HG03457 (cell line): ENCODE measurements around the gene RPRML.
"Not testable (repeated sequence)": the region's sequence is repeated elsewhere in the genome, so short reads cannot be mapped to it uniquely, and the experiment has no call there.

Source experiments
- ATAC-seq: cut with Tn5 transposase; IDR thresholded peaks from one replicate; pipeline ENCODE4 v1.9.1; 2021; ENCODE audit warnings: moderate number of reproducible peaks; ENCODE audit not compliant: unreplicated experiment

The RPRML gene

GRCh38 chr17:46976626-46977270, 2.3 kb downstream of the RPRML start:
- no peak for ATAC-seq

DNA sequence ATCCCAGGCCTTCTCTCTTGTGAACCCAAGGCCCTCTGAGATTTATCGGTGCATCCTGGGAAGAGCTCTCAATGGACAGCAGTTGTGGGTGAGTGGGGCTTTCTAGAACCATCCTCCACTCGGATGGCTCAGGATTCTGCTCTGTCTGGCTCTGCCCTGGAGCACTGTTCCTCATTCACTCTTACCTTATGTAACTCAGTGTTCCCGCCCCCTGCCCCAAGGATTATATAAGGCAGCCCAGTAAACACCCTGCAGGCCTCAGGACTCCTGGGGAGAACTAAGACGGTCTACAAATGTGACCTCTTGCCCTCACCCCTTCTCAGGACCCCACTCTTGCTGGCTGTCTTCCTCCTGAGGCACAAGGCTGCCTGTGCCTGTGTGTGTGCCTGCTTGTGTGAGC, 3.8 kb downstream of the RPRML start:
- ATAC-seq = no peak

DNA sequence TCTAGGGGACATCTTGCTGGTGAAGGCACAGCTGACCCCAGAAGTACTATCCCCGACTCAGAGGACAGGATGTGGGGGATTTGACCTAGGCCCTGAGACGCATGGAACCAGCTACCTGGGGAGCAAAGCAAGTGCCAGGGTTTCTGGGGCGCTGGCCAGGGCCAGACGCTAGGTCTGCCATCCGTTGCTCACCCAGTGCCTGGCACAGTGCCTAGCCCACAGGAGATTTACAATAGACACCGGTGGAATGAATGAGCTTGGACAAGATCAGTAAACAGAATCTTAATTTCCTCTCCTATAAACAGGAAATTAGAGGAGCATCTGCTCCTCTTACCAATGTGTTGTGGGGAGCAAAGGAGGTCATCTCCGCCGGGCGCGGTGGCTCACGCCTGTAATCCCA, 5.0 kb downstream of the RPRML start:
- no peak for ATAC-seq

GRCh38 chr17:46972346-46972745, 6.7 kb downstream of the RPRML start:
- no peak for ATAC-seq

DNA sequence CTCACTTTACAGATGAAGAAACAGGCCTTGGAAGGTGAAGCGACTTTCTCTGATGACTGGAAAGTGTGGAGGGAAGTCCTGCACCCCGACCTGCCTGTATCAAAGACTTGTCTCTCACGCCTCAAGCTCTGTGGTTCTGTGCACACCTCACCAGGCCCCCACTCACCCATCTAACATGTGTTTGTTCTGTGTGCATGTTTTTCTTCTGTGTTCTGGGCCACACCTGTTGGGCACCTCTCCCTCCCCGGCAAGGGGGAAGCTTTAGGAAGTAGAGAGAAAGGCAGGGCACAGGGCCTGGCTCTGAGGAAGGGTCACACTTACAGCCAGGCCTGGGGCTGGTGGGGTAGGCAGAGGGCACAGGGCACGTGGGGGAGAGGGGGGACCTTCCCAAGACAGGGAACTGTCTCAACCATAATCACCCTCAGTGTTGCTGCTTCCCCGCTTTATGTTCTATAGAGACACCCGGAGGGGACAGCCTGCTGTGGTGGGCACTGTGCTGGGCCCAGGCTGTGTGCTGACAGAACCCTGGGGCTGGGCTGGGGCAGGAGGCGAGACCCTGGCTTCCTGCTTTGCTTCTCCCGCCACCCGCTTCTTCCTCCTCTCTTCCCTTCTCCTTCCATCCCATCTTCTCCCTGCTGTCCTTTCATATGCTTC, 7.3 kb downstream of the RPRML start:
- ATAC-seq = no peak

DNA sequence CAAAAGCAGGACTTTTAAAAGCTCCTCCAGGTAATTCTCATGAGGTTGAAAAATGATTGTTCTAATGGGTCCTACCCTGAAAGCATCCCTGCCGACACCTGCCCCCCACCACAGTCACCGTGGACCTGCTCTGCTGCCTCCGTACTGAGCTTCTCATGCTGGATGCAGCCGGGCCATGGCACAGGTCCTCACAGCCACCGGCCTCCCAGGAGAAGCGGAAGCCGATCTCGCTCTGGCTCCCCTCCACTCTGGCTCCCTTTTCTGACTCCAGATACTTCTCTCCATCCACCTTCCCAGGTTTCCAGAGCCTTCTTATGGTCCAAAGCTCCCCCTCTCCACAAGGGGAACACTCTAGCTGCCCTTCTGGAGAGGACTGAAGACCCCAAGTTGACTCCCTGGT, 10.2 kb downstream of the RPRML start:
- ATAC-seq = no peak

DNA sequence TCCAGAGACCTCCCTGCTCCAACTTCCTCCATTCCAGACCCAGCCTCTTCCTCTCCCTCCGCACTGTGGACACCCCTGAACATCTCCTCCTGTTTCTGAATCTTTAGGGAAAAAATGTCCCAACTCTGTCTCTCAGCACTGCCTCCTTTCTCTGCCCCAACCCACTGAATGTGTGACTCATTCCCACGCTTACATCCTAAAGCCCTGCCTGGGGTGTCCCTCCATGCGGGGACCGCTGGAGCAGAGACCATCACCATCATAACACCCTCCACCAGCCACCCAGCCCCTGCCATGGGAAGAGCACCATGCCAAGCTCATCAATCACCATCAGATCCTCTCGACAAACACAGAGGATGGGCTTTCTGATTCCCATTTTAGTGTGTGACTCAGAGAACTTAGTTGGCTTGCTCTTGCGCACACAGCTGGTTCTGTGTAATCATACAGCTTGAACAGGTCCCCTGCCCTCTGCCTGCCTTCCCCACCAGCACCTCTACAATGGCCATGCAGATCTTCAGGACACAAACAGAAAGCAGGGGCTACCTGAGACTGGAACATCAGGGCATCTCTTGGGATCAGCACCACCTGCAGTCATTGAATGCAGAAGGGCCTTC, 10.7 kb downstream of the RPRML start:
- no peak for ATAC-seq

DNA sequence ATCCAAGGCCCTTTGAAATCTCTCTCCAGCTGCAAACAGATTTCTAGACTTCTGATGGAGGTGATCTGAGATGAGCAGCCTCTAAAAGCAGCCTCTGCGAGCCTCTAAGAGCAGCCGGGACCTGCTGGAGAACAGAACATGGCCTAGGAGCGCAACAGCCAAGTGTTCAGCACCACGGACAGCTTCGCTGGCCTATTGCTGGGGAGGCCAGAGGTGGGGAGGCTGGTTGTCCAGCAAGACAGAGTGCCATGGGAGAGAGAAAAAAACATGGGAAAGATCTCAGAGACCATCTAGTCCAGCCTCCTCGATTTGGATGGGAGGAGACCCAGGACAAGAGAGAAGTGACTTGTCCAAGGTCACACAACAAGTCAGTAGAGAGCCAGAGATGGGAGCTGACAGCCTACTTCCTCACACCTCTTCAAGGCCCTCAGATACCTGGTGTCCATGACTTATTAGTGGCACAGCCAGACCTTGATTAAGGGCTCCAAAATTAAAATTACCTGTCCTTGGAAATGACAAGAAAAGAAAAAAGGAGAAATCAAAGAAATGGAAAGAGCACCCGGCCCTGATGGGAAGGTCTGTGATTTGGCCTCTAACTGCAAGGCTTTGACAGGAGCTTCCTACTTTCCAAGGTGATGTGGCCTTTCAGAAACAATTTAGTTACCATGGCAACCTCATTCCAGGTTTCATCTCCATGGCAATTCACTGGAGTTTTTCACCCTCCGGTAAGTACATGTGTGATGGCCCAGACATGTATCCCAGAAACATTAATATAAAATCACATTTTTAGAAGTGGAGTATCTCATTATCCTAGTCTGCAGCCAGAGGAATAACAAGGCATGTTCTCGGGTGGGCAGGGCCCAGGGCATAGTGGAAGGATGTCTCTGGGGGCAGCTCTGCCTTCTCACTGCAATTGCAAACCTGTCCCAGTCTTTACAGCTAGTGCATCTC, 14.5 kb downstream of the RPRML start:
- ATAC-seq = no peak

- no peak for ATAC-seq
Measured at GRCh38 chr17:46963571-46963970, 15.5 kb downstream of the RPRML start.

GRCh38 chr17:46962374-46962790, 16.7 kb downstream of the RPRML start:
- ATAC-seq = no peak

DNA sequence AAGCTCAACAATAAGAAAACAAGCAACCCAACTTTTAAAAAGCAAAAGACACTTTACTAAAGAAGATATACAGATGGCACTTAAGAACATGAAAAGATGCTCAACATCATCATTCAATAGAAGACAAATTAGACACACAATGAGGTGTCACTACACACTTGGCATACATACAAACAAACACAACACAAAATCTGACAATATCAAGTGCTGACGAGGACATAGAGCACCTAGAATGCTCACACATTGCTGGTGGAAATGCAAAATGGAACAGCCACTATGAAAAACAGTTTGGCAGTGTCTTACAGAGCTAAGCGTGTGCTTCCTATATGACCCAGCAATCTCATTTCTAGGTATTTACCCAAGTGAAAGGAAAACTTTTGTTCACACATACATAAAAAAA, 18.9 kb downstream of the RPRML start:
- ATAC-seq = no peak

GRCh38 chr17:46958041-46958591, 20.9 kb downstream of the RPRML start:
- ATAC-seq = no peak

GRCh38 chr17:46953191-46953590, 25.9 kb downstream of the RPRML start:
- ATAC-seq = not testable (repeated sequence)

DNA sequence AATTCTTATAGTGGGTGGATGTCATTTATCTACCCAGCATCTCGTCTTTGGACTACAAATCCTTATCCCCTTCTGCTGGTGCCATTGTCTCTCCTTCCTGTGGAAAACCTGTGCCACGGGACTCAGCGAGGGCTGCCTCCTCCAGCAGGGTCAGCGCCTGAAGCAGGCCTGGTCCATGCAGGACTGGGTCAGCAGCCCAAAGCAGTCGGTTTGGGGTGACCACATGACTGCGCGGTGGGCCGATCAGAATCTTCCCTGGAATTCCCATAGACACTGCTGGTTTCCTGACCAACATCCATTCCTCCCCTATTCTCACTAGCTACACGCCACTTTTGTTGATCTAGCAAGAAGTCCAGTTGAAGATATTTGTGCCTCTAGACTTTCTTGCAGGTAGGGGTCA, 26.9 kb downstream of the RPRML start:
- no peak for ATAC-seq

- no peak for ATAC-seq
Measured at GRCh38 chr17:46951706-46952105, 27.3 kb downstream of the RPRML start.

DNA sequence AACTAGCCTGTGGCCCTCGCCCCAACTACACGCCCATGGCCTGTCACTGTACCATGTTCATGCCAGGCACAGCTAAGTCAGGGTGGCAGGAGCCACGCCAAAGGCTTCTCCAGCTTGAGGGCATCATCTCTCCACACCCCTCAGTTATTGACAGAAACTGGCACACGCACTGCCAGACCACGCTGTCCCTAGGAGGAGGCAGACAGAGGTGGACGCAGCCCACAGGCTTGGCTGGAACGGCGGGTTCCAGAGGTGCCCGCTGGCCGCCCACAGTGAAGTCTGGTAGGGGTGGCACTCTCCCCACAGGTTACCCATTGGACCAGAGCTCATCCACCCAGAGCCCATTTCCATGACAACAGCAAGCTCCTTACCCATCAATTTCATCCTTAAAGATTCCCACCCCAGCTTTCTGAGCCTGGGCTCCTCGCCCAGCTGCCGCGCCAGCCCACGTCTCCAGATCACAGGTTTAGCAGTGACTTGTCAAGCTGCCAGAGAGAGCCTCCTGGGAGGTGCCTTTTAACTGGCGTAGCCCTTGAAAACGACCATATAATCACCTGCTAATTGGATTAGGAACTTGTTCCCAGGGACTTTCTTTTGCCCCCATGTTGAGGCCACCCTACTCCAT, 27.9 kb downstream of the RPRML start:
- no peak for ATAC-seq

DNA sequence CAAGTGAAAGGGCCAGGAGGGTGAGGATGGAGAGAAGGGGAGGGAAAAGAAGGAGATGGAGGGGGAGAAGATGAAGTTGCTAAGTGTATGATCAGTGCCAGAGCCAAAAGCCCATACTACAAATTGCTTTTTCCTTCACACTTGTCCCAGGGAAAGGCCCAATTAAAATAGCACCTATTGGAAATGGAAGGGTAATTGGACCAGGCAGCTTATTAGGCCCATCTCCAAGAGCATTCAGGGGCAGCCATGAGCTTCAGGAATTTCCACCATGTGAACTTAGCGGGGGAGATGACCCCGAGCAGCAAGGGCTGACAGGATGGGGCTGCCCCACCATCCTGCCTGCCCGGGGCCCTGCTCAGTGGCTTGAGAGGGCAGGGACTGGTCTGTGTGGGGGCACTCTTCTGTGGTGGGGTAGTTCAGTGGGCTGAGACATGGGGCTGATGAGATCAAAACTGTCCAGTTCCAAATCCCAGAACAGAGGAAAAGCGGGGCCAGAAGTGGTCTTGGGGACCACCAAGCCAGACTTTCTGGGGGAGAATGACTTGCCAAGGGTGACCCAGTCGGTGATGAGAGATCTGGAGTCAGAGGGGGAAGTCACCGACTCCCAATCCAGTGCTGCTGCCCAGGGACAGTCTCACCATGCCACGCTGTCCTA, 28.6 kb downstream of the RPRML start:
- ATAC-seq = no peak

DNA sequence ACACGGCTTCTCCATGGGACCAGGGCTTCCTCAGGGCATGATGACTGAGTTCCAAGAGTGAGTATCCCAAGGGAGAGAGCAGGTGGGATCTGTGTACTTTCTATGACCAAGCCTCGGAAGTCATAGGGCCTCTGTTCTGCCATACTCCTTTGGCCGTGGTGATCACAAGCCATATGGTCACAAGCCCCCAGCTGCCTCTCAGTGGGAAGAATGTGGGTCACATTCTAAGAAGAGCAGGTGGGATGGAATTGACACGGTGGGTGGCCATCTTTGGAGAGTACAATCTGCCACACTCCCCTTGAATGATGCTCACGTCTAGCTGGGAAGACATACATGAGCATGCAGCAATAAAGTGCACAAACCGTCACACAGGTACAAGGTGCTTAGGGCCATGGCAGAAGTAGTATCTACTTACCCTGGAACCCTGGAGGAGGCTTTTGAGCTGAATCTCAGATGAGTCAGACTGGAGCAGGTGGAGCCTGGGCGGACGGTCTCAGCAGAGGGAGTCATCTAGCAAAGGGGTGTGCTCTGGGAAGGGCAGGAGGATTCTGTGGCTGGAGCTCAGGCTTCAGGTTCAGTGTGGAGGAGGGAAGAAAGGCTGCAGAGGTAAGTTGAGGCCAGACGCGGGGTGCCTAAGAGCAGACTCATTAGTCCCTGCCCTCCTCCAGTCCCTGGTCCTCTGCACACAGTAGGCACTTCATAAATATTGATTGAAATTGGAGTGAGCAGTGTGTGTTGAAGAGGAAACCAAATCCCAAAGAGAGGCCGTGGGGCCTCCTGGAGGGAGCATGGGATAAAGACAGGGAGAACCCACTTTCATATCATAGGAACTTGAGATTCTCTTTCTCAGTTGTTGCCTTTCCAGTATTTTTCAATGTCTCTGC, 29.5 kb downstream of the RPRML start:
- ATAC-seq = no peak

- ATAC-seq = no peak
Measured at GRCh38 chr17:46948544-46948943, 30.5 kb downstream of the RPRML start.
